ENCODE results near the gene MAP3K5. TPM values are rescaled to one million over a fixed set of nuclear protein-coding genes. Genes with fewer than 3 reads are reported as not detected.

MAP3K5 gene
- total and polyA plus RNA-seq, 2 of the 8 experiments (the other 6 are each of a cell fraction or from before 2014, with no cell fraction given): 0.63 to 2.6 TPM

- TF ChIP-seq CTCF (IDR thresholded peaks at IDR 0.05; ENCODE audit: control extremely low read depth in 1 of 3, insufficient read depth in 1 of 3, low read depth in 1 of 3, low read length in 3 of 3): no peak
- TF ChIP-seq MAX (IDR thresholded peaks at IDR 0.05): no peak
- no peak for TF ChIP-seq EGR1 (IDR thresholded peaks at IDR 0.05; ENCODE audit: borderline replicate concordance, low read depth, low read length)
- TF ChIP-seq ASH2L (IDR thresholded peaks at IDR 0.05; ENCODE audit: low read length): no peak
- no peak for TF ChIP-seq GABPA (IDR thresholded peaks at IDR 0.05; ENCODE audit: borderline replicate concordance, insufficient read depth, low read length)
Measured at GRCh38 chr6:136762022-136762975, 30.0 kb downstream of the MAP3K5 start (continued).

Data from H1 (cell line).